ENCODE measurements around the gene NLGN2. TPM values are rescaled to one million over a fixed set of nuclear protein-coding genes. Genes with fewer than 3 reads are reported as not detected.
A peak's percentile ranks its signal among the peaks of the same experiment; 100 is the strongest.

NLGN2 gene
- total RNA-seq, 4 donors from 2014 or later: 12.0 to 30.2 (median 19.0) TPM

DNA sequence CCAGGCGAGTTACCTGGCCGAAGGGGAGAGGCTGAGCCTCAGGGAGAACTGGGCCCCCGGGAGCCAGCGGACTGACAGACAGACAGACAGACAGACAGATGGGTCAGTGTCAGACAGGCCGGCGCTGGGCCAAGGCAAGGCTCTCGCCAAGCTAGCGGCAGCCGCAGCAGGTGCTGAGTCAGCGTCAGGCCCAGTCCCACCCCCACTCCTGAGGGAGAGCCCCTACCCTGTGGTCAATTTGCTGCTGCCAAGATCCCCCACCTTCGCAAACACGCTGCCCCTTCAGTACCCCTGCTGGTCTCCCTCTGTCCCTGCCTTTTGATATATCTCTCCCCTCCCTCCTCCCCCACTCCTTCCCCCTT, 33.2 kb downstream of the NLGN2 start:
- H3K4me1 ChIP-seq: peaks cover 64 to 72% (median 67%) of the 10 kb centered on the region in 4 donors
- H3K9me3 ChIP-seq: no peaks in the 10 kb centered on the region
- TF ChIP-seq, protein P1, sequence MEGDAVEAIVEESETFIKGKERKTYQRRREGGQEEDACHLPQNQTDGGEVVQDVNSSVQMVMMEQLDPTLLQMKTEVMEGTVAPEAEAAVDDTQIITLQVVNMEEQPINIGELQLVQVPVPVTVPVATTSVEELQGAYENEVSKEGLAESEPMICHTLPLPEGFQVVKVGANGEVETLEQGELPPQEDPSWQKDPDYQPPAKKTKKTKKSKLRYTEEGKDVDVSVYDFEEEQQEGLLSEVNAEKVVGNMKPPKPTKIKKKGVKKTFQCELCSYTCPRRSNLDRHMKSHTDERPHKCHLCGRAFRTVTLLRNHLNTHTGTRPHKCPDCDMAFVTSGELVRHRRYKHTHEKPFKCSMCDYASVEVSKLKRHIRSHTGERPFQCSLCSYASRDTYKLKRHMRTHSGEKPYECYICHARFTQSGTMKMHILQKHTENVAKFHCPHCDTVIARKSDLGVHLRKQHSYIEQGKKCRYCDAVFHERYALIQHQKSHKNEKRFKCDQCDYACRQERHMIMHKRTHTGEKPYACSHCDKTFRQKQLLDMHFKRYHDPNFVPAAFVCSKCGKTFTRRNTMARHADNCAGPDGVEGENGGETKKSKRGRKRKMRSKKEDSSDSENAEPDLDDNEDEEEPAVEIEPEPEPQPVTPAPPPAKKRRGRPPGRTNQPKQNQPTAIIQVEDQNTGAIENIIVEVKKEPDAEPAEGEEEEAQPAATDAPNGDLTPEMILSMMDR (IDR thresholded peaks at IDR 0.05): no peak
- no peak for TF ChIP-seq POLR2AphosphoS5 (IDR thresholded peaks at IDR 0.05)
- TF ChIP-seq EP300 (IDR thresholded peaks at IDR 0.05): no peak
- TF ChIP-seq POLR2A (IDR thresholded peaks at IDR 0.05; ENCODE audit: low read depth): no peak
- no peak for DNase-seq (ENCODE audit: extremely low spot score)
- H3K36me3 ChIP-seq: no peaks in the 10 kb centered on the region
- WGBS: 23% methylated on average over 12 of the region's 12 CpGs
- peaks cover 0 to 98% (median 48%) of the 10 kb centered on the region in 4 donors for H3K27me3 ChIP-seq
- intact Hi-C loops (cut with DNase I): no loop called here
- H3K27ac ChIP-seq (replicated peaks in 1 of 4): no peak overlapping the region
- H3K4me3 ChIP-seq: peak overlapping the region in 2 of 4 donors; percentile 37 to 43

DNA sequence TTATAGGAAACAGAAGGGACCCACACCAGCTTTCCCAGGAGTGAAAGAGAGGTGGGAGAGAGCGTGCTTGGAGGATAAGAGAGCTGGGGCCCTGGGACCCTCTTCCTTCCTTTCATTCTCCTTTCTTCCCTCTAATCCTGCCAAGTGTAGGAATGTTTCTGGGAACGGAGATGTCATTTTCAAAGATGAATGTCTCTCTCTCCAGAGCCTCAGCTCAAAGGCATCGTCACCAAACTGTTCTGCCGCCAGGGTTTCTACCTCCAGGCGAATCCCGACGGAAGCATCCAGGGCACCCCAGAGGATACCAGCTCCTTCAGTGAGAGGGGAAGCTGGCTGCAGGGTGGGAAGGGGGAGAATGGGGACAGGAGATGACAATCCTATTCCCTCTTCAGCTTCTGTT, 33.6 kb downstream of the NLGN2 start:
- TF ChIP-seq, protein P1 (IDR thresholded peaks at IDR 0.05): no peak
- TF ChIP-seq POLR2A (IDR thresholded peaks at IDR 0.05; ENCODE audit: low read depth) (no peak), EP300 (IDR thresholded peaks at IDR 0.05) (no peak), POLR2AphosphoS5 (IDR thresholded peaks at IDR 0.05) (no peak)
- intact Hi-C loops (cut with DNase I): no loop called here
- no peaks in the 10 kb centered on the region for H3K36me3 ChIP-seq
- H3K4me1 ChIP-seq: peaks cover 60 to 69% (median 64%) of the 10 kb centered on the region in 4 donors
- no peak overlapping the region for H3K27ac ChIP-seq (replicated peaks in 1 of 4)
- peaks cover 0 to 98% (median 51%) of the 10 kb centered on the region in 4 donors for H3K27me3 ChIP-seq
- no peak for DNase-seq (ENCODE audit: extremely low spot score)
- 46% methylated on average over 7 of the region's 7 CpGs for WGBS
- H3K9me3 ChIP-seq: no peaks in the 10 kb centered on the region
- no peak overlapping the region for H3K4me3 ChIP-seq

DNA sequence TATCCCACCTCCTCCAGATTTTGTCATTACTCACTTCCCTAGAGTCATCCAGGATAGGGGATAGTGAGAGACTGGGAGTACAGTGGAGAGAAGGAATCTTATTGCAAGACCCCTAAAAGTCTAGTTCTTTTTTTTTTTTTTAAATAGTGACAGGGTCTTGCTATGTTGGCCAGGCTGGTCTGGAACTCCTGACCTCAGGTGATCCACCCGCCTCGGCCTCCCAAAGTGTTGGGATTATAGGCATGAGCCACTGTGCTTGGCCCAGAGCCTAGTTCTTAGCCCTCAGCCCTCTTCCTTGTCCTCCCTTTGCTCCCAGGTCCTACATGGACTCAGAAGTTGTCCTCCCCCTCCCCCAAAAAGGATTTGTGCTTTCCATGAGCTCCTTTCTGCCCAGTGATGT, 34.5 kb downstream of the NLGN2 start:
- no peak overlapping the region for H3K27ac ChIP-seq (replicated peaks in 1 of 4)
- peaks cover 0 to 99% (median 59%) of the 10 kb centered on the region in 4 donors for H3K27me3 ChIP-seq
- H3K9me3 ChIP-seq: no peaks in the 10 kb centered on the region
- no peak overlapping the region for H3K4me3 ChIP-seq
- no peaks in the 10 kb centered on the region for H3K36me3 ChIP-seq
- 92% methylated on average over 2 of the region's 2 CpGs for whole genome bisulfite sequencing
- DNase-seq (ENCODE audit: extremely low spot score): no peak
- TF ChIP-seq POLR2AphosphoS5 (IDR thresholded peaks at IDR 0.05): no peak
- TF ChIP-seq, protein P1 (IDR thresholded peaks at IDR 0.05): no peak
- TF ChIP-seq POLR2A (IDR thresholded peaks at IDR 0.05; ENCODE audit: low read depth): no peak
- no peak for TF ChIP-seq EP300 (IDR thresholded peaks at IDR 0.05)
- H3K4me1 ChIP-seq: peaks cover 51 to 67% (median 62%) of the 10 kb centered on the region in 4 donors
- intact Hi-C loops (cut with DNase I): no loop called here

DNA sequence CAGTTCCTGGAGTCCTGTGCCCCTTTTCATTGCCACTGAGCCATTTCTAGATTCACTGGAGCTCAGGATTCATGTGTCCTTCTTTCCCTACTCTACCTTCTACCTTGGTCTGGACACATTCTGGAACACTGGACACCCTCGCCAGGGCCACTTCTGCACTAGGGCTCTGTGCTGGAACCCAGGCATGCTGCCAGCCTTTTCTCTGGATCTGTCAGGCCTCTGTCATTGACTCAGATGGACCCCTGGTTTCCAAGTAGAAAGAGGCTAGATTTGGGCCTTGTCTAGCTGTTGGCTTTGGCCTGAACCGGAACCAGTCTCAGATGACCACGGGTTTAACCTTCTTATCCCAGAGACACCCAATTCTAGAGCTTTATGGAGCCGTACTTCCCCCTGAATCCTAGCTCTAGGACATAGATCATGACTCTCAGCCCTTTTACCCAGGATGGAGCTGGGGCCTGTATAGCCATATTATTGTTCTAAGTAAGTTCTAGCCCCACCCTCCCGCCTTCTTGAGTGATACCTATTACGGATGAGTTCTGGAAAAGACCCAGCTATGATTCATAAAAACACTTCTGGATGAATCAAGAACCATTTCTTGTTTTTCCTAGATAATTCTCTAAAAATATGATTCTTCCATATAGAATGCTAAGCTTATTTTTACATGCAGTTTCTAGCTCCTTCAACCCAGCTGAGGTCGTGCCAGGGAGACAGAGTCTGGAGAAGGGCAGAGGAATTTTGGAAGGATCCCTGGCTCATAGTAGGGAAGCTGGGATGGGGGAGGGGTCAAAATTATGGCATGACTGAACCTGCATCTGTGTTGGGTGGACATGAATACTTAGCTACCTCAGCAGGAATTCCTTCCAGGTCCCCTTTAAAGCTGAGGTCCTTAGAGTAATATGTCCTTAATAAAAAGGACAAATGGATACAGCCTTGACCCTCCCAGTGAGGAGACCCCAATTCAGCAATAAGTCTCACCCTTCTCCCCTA, 36.1 kb downstream of the NLGN2 start:
- intact Hi-C loops (cut with DNase I): no loop called here
- Histone ChIP-seq H3K9me3 (no peaks in the 10 kb centered on the region), H3K4me1 (peaks cover 35 to 51% (median 47%) of the 10 kb centered on the region in 4 donors), H3K27me3 (peaks cover 0 to 99% (median 51%) of the 10 kb centered on the region in 4 donors), H3K27ac (replicated peaks in 1 of 4) (no peak overlapping the region), H3K36me3 (no peaks in the 10 kb centered on the region), H3K4me3 (no peak overlapping the region)
- 80% methylated on average over 4 of the region's 7 CpGs for WGBS
- TF ChIP-seq POLR2AphosphoS5 (IDR thresholded peaks at IDR 0.05) (no peak), EP300 (IDR thresholded peaks at IDR 0.05) (no peak), POLR2A (IDR thresholded peaks at IDR 0.05; ENCODE audit: low read depth) (no peak)
- TF ChIP-seq, protein P1 (IDR thresholded peaks at IDR 0.05): no peak
- DNase-seq (ENCODE audit: extremely low spot score): no peak
